HEK293 (cell line): ENCODE results near the gene OSBP2.

ENCODE experiments used
- ELK4 ChIP-seq: IDR thresholded peaks from 2 replicates; pipeline ENCODE4 v1.6.1; 2011; ENCODE audit warnings: mild to moderate bottlenecking, low read depth, low read length, borderline replicate concordance
- HOXC10 ChIP-seq: sonication (generic); formaldehyde crosslinking; IDR thresholded peaks from 2 replicates; pipeline ENCODE4 v1.8.1; 2023; ENCODE audit warnings: mild to moderate bottlenecking, missing genetic modification reagents
- OVOL3 ChIP-seq: fragments of 450-650 bp; formaldehyde crosslinking; IDR thresholded peaks from 2 replicates; pipeline ENCODE4 v1.5.1; 2016; ENCODE audit warnings: missing biosample characterization, missing genetic modification characterization
- SP7 ChIP-seq: fragments of 450-650 bp; formaldehyde crosslinking; IDR thresholded peaks from 2 replicates; pipeline ENCODE4 v1.5.1; 2016; ENCODE audit warnings: missing biosample characterization, missing genetic modification characterization
- YY1 ChIP-seq: fragments of 450-650 bp; formaldehyde crosslinking; IDR thresholded peaks from 2 replicates; pipeline ENCODE4 v1.5.1; 2018; ENCODE audit warnings: missing biosample characterization, missing genetic modification characterization
- ZBTB11 ChIP-seq: fragments of 450-650 bp; formaldehyde crosslinking; conservative IDR thresholded peaks from 2 replicates; pipeline ENCODE4 v1.5.1; 2016; ENCODE audit warnings: low read depth, missing biosample characterization, missing genetic modification characterization
- ZNF121 ChIP-seq: fragments of 450-650 bp; formaldehyde crosslinking; IDR thresholded peaks from 2 replicates; pipeline ENCODE4 v1.5.1; 2016; ENCODE audit warnings: missing biosample characterization, missing genetic modification characterization
- ZNF23 ChIP-seq: fragments of 450-650 bp; formaldehyde crosslinking; IDR thresholded peaks from 2 replicates; pipeline ENCODE4 v1.5.1; 2016; ENCODE audit warnings: missing biosample characterization, missing genetic modification characterization, borderline replicate concordance
- TF ChIP-seq, protein P1 (sequence below): fragments of 450-650 bp; formaldehyde crosslinking; IDR thresholded peaks from 2 replicates; pipeline ENCODE4 v1.5.1; 2016; ENCODE audit warnings: missing biosample characterization, missing genetic modification characterization

DNA sequence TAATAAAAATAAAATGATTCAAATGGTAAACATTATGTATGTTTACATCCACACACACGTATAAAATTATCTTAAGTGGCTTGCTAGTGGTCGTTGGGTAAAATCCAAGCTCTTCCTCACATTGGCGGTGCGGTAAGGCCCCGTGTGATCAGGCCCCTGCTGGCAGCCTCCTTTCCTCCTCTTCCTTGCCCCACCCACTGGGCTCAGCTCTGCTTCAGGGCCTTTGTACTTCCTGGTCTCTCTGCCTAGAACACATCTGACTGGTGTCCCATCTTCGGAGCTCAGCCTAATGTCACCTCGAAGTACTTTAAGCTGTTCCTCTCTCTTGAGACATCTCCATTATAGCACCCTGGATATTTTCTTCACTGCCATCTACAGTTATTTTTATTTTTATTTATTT, 52.8 kb downstream of the OSBP2 start:
- TF ChIP-seq, protein P1, sequence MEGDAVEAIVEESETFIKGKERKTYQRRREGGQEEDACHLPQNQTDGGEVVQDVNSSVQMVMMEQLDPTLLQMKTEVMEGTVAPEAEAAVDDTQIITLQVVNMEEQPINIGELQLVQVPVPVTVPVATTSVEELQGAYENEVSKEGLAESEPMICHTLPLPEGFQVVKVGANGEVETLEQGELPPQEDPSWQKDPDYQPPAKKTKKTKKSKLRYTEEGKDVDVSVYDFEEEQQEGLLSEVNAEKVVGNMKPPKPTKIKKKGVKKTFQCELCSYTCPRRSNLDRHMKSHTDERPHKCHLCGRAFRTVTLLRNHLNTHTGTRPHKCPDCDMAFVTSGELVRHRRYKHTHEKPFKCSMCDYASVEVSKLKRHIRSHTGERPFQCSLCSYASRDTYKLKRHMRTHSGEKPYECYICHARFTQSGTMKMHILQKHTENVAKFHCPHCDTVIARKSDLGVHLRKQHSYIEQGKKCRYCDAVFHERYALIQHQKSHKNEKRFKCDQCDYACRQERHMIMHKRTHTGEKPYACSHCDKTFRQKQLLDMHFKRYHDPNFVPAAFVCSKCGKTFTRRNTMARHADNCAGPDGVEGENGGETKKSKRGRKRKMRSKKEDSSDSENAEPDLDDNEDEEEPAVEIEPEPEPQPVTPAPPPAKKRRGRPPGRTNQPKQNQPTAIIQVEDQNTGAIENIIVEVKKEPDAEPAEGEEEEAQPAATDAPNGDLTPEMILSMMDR (tag by site-specific recombination) = no peak
- TF ChIP-seq YY1 (tag by site-specific recombination) (no peak), ZNF121 (tag by site-specific recombination) (no peak), ZNF23 (no peak), ELK4 (no peak), HOXC10 (CRISPR knock-in tag) (no peak), ZBTB11 (no peak), OVOL3 (no peak), SP7 (tag by site-specific recombination) (no peak)
